ENCODE data around the gene ACO2.
"Not testable (repeated sequence)": the region's sequence is repeated elsewhere in the genome, so short reads cannot be mapped to it uniquely, and the experiment has no call there.

The ACO2 gene

GRCh38 chr22:41543854-41544670 lies 75.1 kb downstream of the ACO2 start, which contains the start of gene POLR3H:
Gene POLR3H, minus strand, starts transcription at chr22:41544470. Its CDS starts 369 bp downstream, at chr22:41544101.
- DNase-seq (ENCODE audit: low spot score) = peak; percentile 99

GRCh38 chr22:41544671-41545476 lies 76.0 kb downstream of the ACO2 start:
- DNase-seq (ENCODE audit: low spot score) = no peak

GRCh38 chr22:41548830-41549211 lies 79.9 kb downstream of the ACO2 start:
- no peak for DNase-seq (ENCODE audit: low spot score)

- no peak for DNase-seq (ENCODE audit: low spot score)
Measured at GRCh38 chr22:41550952-41551491, 82.1 kb downstream of the ACO2 start.

- DNase-seq (ENCODE audit: low spot score) = no peak
Measured at GRCh38 chr22:41551877-41552582, 83.1 kb downstream of the ACO2 start.

- no peak for DNase-seq (ENCODE audit: low spot score)
Measured at GRCh38 chr22:41555325-41555982, 86.5 kb downstream of the ACO2 start.

GRCh38 chr22:41556561-41556960 lies 87.6 kb downstream of the ACO2 start:
- no peak for DNase-seq (ENCODE audit: low spot score)

- peak; percentile 84 for DNase-seq (ENCODE audit: low spot score)
Measured at GRCh38 chr22:41557401-41558240, 88.7 kb downstream of the ACO2 start.

GRCh38 chr22:41558241-41558630 lies 89.3 kb downstream of the ACO2 start:
- not testable (repeated sequence) for DNase-seq (ENCODE audit: low spot score)

- DNase-seq (ENCODE audit: low spot score) = no peak
Measured at GRCh38 chr22:41560095-41560471, 91.2 kb downstream of the ACO2 start.

- no peak for DNase-seq (ENCODE audit: low spot score)
Measured at GRCh38 chr22:41561335-41561734, 92.4 kb downstream of the ACO2 start.

- no peak for DNase-seq (ENCODE audit: low spot score)
Measured at GRCh38 chr22:41561788-41562187, 92.9 kb downstream of the ACO2 start.

- no peak for DNase-seq (ENCODE audit: low spot score)
Measured at GRCh38 chr22:41562461-41562860, 93.5 kb downstream of the ACO2 start.

GRCh38 chr22:41563051-41563711 lies 94.3 kb downstream of the ACO2 start:
- DNase-seq (ENCODE audit: low spot score) = no peak

- no peak for DNase-seq (ENCODE audit: low spot score)
Measured at GRCh38 chr22:41564563-41564962, 95.6 kb downstream of the ACO2 start.

GRCh38 chr22:41565403-41566054 lies 96.6 kb downstream of the ACO2 start:
- no peak for DNase-seq (ENCODE audit: low spot score)

- DNase-seq (ENCODE audit: low spot score) = no peak
Measured at GRCh38 chr22:41567512-41567768, 98.5 kb downstream of the ACO2 start.

- no peak for DNase-seq (ENCODE audit: low spot score)
Measured at GRCh38 chr22:41568811-41569210, 99.9 kb downstream of the ACO2 start.

GRCh38 chr22:41570221-41570620 lies 101.3 kb downstream of the ACO2 start:
- no peak for DNase-seq (ENCODE audit: low spot score)

- no peak for DNase-seq (ENCODE audit: low spot score)
Measured at GRCh38 chr22:41571786-41572185, 102.9 kb downstream of the ACO2 start.
